A549 (cell line): Measurements from ENCODE around the gene TNFRSF1B.

Source experiments
- CBX2 ChIP-seq: fragments of 200-600 bp; sonication (generic); IDR thresholded peaks from 2 replicates; pipeline ENCODE4 v1.6.1; 2016; ENCODE audit warnings: low read depth, mild to moderate bottlenecking, borderline replicate concordance
- CBX8 ChIP-seq: fragments of 200-600 bp; sonication (generic); IDR thresholded peaks from 2 replicates; pipeline ENCODE4 v1.6.1; 2016
- CTCF ChIP-seq: fragments of >200 bp; sonication (Bioruptor Twin); formaldehyde crosslinking; IDR thresholded peaks from 3 replicates; pipeline ENCODE4 v1.5.1; 2016
- JUNB ChIP-seq: fragments of >200 bp; sonication (Bioruptor Twin); formaldehyde crosslinking; IDR thresholded peaks from 2 replicates; pipeline ENCODE4 v1.6.1; 2016
- POLR2A ChIP-seq: IDR thresholded peaks from 2 replicates; pipeline ENCODE4 v1.6.1; 2012; ENCODE audit warnings: mild to moderate bottlenecking, low read length
- REST ChIP-seq: fragments of 200-600 bp; sonication (generic); IDR thresholded peaks from 2 replicates; pipeline ENCODE4 v1.6.1; 2016; ENCODE audit warnings: antibody characterized with exemption, mild to moderate bottlenecking, moderate library complexity

DNA sequence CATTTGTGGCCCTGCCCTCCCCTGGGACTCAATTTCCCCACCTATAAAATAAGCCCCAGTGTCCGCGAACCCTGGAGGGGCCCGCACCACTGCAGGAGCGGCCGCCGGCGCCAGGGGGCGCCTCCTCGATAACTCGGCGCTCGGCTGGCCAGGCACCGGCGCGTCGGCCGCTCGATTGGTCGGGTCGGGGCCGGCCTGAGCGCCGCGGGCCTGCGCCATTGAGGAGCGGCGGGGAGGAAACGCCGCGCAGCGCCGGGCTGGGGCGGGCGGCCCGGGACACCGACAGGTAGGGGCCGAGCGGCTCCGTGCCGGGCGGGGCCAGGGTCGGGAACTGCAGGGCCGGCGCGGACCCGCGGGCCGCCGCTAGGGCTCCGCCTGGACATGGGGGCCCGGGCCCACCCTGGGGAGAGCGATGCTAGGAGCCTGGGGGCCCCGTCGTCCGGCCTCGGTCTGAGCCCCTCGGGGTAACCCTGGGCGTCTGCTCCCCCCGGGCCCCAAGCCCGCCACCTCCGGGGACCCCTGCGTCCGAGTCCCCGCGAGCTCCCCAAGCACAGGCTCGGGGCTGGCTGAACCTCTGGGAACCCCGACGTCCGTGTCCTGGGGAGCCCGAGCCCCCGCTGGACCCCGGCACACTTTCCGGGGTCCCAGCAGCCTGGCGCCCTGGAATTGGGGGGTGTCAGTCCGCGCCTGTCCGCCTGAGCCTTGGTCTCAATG lies 63.2 kb downstream of the TNFRSF1B start, which contains the start of gene VPS13D:
- no peak for TF ChIP-seq CBX8
- TF ChIP-seq CTCF = peak; percentile 87
- TF ChIP-seq POLR2A = 0 out of 2 replicates have a peak, but pooled peaks have one; percentile 18
- no peak for TF ChIP-seq REST
- TF ChIP-seq CBX2 = no peak
- TF ChIP-seq JUNB = no peak
